ENCODE results near the gene AIF1L.

AIF1L gene

DNA sequence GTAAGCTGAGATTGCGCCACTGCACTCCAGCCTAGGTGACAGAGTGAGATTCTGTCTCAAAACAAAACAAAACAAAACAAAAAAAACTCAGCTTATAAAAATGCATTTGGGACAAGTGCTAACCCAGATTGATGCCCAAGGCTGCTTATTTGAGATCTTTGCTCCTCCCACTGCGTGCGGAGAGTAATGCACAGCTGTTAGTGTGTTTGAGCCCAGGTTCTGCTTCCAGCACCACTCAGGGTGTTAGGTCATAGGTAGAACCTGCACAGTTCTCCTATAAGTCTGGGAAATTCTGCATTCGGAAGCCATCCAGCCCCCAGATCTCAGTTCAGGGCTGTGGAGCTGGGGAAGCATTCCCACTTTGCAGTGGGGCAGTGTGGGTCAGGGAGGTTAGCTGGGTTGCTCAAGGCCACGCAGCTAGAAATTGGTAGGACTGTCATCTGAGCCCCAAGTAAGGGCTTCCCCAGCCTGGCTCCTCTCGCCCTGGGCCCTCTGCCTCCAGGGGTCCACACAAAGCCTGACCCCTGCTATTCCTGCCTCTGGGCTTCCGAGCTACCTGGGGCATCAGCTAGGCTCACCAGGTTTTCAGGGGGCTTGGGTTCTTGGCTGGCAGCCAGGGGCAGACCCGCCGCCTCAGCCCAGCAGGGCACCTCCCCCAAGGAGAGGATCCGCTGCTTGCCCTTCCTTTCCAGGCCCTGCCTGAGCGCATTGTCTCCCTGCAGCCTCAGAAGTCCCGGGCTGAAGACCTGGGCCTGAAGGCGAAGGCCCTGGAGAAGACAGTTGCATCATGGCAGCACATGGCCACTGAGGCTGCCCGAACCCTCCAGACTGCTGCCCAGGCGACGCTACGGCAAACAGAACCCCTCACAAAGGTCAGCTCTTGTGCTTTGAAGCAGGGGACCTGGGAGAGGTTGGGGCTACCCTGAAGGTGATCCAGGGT, 17.6 kb upstream of the AIF1L start:
- DNase-seq, result no peak

GRCh38 chr9:131080589-131080988, 15.7 kb upstream of the AIF1L start:
- no peak for DNase-seq

DNA sequence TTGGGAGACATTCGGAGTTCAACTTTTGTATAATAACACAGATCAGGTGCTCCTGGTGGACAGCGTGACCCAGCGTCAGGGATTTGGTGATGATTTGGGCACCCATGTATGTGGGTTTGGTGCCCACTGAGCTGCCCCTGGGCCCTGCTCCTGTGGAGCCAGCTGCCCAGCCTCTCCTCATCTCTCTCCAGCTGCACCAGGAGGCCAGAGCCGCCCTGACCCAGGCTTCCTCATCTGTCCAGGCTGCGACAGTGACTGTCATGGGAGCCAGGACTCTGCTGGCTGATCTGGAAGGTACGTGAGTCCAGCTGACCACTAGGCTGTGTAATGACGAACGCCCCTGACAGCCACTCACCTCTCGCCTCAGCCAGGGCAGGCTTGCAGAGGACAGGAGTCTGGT, 14.5 kb upstream of the AIF1L start:
- DNase-seq, result no peak

DNA sequence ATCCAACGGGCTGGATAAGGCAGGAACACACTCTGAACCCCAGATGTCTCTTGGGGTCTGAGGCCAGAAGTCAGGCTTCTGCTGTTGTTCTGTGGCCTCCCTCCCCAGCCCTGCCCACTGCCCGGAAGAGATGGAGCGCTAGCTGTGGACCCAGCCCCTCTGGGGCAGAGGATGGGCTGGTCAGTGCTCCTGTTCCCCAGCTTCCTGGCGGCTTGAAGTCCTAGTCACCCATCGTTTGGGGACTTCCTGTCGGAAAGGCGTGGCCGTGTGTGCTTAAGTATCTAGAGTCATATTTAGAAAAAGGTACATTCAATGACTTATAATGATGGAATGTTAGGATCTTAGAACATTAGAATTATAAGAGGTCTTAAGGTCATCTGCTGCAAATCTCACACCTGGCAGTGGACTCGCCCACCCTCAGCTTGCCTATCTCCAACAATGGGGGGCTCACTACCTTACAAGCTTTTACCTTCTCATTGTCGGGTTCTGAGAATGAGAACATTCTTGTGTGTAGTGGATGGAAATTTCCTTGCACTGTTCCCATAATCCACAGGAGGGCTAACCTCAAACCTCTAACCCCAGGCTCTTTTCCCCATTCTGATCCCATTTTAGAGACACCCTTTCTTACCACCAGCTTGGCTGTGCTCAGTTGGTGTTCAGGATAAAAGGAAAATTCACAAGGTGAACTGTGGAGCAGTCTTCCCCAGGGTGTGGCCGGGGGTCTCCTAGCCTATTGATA, 13.4 kb upstream of the AIF1L start:
- DNase-seq, result no peak

DNA sequence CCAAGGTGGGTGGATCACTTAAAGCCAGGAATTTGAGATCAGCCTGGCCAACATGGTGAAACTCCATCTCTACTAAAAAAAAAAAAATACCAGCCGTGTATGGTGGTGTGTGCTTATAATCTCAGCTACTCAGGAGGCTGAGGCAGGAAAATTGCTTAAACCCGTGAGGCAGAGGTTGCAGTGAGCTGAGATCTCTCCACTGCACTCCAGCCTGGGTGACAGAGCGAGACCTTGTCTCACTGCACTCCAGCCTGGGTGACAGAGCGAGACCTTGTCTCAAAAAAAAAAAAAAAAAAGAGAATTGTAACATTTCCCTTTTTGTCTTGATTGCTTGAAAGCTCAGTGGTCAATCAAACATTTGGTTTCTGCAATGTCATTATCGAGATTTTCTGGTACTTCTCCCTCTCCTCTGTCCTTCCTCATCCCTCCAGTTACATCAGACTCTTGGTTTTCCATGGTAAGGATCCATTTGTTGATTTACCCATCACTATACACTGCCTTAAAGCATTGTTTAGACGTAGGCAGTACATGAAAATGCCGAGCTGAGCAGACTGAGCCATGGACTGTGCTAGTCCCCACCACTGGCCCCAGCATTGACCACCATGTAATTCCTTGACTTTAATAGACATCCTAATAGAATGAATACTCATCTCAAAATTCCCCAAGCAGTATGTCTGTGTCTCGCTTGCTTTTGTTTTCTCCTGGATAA, 11.5 kb upstream of the AIF1L start:
- DNase-seq, result no peak

DNA sequence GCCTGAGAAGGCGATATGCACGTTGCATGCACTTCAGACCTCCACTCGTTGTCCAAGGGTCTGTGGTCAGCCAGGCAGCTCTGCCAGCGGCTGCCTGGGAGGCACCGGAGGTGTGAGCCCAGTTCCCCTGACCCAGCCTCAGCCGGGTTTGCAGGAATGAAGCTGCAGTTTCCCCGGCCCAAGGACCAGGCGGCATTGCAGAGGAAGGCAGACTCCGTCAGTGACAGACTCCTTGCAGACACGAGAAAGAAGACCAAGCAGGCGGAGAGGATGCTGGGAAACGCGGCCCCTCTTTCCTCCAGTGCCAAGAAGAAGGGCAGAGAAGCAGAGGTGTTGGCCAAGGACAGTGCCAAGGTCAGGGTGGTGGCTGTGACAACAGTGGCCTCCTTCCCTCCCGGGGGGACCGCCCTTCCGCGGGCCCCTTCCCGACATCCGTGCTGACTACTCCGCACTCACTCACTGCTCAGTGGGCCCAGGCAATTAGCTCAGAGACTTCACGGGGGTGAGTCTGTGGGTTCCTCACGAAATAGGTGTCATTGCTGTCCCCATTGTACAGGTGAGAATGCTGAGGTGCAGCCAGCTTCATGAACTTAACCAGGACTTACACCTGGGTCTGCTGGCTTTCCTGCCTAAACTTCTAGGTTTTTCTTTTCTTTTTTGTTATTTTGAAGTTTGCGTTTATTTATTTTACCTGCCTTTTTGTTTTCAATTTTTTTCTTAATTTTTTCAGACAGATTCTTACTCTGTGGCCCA, 10.8 kb upstream of the AIF1L start:
- no peak for DNase-seq

DNA sequence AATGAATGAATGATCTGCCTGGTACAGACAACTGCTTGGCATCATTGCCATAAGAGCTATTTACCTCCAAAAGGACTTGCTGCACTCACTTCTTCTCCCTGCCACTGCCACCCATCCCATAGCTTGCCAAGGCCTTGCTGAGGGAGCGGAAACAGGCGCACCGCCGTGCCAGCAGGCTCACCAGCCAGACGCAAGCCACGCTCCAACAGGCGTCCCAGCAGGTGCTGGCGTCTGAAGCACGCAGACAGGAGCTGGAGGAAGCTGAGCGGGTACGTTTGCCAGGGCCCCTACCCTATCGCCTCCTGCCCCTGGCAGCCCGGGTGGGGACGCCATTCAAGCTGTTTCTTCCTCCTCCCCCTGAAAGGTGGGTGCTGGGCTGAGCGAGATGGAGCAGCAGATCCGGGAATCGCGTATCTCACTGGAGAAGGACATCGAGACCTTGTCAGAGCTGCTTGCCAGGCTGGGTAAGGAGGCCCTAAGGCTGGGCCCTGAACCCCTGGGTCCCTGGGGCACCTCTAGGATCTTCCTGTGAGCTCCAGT, 8.9 kb upstream of the AIF1L start:
- DNase-seq, result no peak

DNA sequence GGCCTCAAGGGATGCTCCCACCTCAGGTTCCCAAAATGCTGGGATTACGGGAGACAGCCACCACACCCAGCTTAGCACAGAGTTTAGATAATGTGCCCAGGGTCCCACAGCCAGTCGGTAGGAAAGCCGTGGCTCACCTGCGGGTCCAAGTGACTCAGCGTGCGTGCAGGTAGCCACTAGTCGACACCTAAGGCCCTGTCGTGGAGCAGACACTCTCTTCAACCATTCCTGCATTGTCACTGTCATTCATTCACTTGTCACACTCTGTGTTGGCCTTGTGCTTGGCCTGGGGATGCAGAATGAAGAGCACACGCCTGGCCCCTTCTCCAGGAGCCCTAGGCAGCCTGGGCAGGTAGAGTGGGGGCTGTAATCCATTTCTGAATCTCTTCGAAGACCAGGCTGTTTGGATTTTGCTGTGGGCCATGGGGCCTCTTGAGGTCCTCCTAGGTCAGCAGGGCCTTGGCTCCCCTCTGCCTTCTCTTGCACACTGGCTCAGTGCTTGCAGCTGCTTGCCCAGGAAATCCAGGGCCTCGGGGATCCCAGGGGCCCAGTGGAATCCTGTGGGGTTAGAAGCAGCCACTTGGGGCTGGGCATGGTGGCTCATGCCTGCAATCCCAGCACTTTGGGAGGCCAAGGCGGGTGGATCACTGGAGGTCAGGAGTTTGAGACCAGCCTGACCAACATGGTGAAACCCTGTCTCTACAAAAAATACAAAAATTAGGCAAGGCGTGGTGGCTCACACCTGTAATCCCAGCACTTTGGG, 6.1 kb upstream of the AIF1L start:
- DNase-seq, result no peak

DNA sequence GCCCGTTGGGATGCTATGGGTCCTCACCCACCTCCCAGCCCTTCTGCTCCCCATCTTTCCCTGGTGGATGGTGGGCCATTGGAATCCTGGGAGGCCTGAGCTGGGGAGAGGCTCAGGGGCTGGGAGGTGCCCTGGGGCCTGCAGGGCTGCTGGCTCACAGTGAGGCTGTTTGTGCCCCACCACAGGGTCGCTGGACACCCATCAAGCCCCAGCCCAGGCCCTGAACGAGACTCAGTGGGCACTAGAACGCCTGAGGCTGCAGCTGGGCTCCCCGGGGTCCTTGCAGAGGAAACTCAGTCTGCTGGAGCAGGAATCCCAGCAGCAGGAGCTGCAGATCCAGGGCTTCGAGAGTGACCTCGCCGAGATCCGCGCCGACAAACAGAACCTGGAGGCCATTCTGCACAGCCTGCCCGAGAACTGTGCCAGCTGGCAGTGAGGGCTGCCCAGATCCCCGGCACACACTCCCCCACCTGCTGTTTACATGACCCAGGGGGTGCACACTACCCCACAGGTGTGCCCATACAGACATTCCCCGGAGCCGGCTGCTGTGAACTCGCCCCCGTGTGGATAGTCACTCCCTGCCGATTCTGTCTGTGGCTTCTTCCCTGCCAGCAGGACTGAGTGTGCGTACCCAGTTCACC, 4.9 kb upstream of the AIF1L start:
- DNase-seq, result no peak

GRCh38 chr9:131092030-131092429, 4.3 kb upstream of the AIF1L start:
- no peak for DNase-seq

GRCh38 chr9:131092548-131093440, 3.5 kb upstream of the AIF1L start:
- DNase-seq, result no peak

DNA sequence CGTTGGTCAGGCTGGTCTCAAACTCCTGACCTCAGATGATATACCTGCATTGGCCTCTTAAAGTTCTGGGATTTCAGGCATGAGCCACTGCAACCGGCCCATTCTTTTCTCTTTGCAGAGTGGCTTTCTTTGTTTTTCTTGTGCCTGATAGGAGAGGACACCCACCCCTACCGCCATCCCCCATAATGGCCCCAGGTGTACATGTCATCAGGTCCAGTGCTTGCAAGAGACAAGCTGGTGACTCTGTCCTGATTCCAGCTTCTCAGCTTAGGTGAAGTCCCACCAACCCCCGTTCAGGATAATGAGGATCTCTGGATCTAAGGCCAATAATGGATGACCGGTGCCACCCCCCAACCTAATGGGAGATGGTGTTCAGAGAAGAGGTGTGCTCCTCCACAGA, 2.3 kb upstream of the AIF1L start:
- no peak for DNase-seq

DNA sequence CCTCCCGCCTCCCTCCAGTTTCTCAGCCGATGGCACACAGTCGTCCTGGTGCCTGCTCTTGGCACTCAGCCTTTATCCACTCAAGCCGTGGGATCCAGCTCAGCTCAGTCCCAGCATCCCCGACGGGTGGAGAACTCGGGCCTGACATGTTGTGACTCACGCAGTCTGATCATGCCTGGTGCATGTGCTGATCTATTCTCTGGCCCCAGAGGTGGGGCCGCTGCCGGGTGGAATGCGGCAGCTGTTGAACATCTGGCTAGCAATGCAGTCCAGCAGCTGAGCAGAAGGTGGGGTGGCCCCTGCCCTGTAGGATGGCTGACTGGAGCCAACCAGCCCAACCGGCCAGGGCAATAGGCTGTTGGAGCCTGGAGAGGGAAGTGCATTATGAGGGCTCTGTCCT, 1.7 kb upstream of the AIF1L start:
- no peak for DNase-seq

DNA sequence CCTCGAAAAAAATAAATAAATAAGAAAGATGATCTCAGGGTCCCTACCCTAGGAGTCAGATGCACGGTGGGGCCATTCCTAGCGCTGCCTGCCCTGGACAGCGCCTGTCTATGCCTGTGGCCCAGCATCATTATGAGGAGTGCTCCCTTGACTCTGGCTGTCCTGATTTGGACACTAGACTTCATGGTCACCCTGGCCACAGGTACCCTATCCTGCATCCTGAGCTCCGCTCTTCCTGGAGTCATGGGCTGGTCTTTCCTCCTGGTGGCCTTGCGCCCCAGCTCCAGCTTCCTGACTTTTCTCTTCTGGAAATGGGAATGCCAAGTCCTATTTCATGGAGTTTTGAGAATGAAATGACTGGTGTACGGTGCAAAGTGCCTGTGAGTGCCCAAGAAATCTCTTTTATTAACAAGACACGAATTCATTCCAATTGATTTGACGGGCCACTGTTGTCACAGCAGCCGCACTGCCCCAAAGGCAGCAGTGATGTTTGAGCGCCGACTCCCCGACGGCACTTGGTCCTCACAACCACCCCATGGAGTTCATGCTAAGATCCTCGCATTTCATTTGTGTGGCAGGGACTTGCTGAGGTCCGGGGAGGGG, 564 bp upstream of the AIF1L start:
- no peak for DNase-seq

GRCh38 chr9:131097126-131097947, 1.0 kb downstream of the AIF1L start:
- DNase-seq, result no peak

GRCh38 chr9:131097948-131098278, 1.6 kb downstream of the AIF1L start:
- DNase-seq, result no peak

DNA sequence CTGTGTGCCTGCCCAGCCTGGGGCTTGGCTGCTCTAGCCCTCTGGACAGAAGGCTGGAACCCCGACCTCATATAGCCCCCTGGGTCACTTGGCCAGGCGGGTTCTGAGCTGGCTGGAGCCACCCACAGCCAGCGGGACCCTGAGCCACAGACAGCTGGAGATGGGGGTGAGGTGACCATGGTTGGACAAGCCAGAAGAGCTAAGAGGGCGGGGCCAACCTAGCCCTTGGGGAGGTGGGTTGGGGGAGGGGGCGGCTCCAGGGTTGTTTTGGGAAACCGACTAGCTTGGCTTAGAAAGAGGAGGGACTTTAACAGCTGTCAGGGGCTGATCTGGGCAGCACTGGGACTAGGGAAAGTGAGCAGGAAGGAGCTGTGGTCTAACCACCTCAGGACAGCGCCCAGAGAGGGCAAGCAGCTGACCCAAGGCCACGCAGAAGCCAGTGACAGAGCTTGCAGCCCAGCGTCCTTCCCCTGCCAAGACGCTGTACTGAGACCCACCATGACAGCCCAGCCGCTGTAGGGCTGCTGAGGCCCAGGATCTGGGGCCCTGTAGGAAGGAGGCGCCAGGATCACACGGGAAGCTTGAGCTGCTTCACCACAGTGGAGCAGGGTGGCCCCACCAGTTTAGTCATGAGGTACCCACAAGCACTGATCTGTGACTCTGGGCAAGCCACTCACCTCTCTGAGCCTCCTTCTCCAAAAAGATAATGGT, 2.2 kb downstream of the AIF1L start:
- DNase-seq, result no peak

GRCh38 chr9:131099102-131099606, 2.8 kb downstream of the AIF1L start:
- DNase-seq, result no peak

All from NCI-H345 (cell line).